GM18505 (cell line): Measurements from ENCODE around the gene ILDR2.

Source experiments
- ATAC-seq: cut with Tn5 transposase; IDR thresholded peaks from one replicate; pipeline ENCODE4 v1.9.1; 2021; ENCODE audit not compliant: unreplicated experiment
- POLR2A ChIP-seq: IDR thresholded peaks from 4 replicates; pipeline ENCODE4 v1.6.1; 2011; ENCODE audit warnings: borderline replicate concordance; ENCODE audit not compliant: insufficient read depth, insufficient read length; ENCODE audit errors: extremely low read depth

The ILDR2 gene

DNA sequence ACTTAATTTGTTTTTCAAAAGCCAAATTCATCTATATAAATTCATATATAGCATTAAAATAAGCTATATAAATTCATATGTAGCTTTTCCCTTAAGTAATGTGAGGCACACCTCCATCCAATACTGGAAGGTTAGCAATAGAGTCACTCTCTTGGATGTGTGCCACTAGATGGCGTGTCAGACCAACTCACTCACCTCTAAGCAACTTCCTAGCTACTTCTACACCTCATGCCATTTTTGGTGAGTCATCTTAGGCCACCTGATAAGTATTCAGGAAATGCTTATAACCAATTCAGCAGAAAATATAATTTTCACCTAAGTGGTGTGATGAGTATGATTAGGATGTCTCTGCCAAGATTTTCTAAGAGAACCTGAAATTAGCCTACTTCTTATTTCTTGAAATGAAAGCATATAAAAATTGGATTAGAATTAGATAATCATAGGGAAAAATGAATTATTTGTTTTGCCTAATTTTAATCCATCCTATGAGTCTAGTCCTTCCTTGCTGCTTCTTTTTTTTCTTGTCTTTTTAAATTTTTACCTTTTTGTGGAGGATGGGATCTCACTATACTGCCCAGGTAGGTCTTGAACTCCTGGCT, 64.8 kb downstream of the ILDR2 start:
- ATAC-seq: peak; percentile 92

DNA sequence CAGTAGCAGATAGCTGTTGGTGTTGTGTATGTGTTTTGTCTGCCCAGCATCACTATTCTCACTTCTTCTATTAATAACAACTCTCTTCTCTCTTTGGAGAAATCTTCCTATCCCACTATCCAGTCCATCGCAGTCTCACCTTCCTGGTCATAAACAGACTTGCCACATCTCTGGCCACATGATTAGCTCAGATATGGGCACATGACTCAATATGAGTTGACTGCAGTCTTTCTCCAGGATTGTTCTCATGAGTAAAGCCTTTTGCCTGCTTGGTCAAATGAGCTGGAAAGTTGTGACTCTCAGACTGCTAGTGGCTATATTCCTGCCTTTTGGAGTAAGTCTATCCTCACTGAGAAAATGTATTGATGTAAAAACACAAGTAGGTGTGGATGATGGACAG, 66.4 kb downstream of the ILDR2 start:
- ATAC-seq: no peak

More for the DNA sequence above, 64.8 kb downstream of the ILDR2 start:
- TF ChIP-seq POLR2A: no peak

GRCh38 chr1:166907763-166908162, 67.6 kb downstream of the ILDR2 start:
- no peak for TF ChIP-seq POLR2A
- no peak for ATAC-seq

More for the DNA sequence above, 66.4 kb downstream of the ILDR2 start:
- TF ChIP-seq POLR2A: no peak

GRCh38 chr1:166907051-166907450, 68.3 kb downstream of the ILDR2 start:
- no peak for TF ChIP-seq POLR2A
- no peak for ATAC-seq

DNA sequence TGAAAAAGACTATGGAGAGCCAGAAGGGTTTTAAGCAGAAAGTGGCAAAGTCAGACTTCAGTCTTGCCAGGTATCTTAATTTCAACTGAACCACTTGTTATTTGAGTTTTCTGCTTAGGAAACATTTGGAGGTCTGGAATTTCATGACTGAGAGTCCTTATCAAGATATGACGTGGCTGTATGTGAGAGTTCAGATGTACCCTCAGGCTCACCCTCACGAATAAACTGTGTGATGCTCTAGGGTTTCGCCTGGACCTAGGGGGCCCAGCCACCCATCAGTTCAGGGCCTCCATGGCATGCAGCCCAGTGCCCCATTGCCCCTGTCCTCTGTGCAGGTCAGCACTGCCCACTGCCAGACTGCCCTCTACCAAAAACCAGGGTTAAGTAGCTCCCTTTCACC, 68.7 kb downstream of the ILDR2 start:
- no peak for TF ChIP-seq POLR2A
- ATAC-seq: no peak

- no peak for ATAC-seq
- no peak for TF ChIP-seq POLR2A
These were observed 69.4 kb downstream of the ILDR2 start for GRCh38 chr1:166905900-166906299.

DNA sequence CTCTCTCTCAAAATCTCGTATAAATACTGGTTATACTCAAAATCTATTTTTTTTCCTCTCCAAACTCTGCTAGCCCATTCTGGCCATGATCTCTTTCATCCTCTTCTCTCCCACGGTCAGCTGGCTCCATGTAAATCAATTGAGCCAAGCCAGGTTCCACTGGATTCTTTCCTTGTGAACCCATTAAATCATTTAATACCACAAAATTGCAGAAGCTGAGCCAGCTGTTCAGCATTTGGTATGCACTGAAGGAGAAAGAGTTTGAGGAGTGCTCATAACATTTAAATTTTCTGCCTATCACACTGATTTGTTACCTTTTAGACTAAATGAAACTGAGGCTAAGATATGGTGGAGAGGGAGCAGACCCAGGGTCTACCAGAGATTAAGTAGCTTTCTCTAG, 70.2 kb downstream of the ILDR2 start:
- TF ChIP-seq POLR2A: no peak
- ATAC-seq: no peak

GRCh38 chr1:166903232-166903631, 72.1 kb downstream of the ILDR2 start:
- TF ChIP-seq POLR2A: no peak
- ATAC-seq: no peak

DNA sequence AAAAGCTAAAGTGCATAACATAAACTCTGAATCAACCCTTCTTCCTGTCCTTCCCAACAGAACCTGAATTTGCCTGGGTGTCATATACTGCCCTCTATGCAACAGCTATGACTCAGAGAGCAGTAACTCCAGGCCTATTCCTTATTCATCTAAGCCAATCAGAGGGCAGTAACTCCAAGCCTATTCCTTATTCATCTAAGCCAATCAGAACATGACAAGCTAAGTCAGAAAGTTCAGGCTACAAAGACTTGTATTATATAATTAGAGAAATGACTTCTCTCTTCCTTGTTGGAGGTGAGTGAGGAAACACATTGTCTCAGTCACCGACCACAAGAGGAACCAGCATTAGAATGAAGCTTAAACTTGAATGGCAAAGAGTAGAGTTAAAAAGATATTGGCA, 73.1 kb downstream of the ILDR2 start:
- ATAC-seq: no peak
- TF ChIP-seq POLR2A: no peak

DNA sequence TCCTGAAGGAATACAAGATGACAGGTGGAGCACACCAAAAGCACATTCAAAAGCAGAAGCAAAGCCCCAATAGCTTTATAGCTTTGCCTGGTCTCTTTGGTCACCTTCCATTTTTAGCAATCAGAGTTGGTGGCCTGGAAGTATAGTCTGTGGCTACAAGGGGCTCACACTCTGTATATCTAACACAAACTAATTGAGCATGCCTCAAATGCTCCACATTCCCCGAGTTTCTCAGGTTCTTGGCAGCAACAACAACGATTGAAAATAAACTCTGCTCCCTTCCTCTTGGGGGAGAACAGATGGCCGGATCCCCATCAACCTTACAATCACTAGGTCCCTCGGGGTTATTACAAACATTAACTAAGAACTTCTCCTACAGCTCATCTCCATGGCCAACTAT, 74.4 kb downstream of the ILDR2 start:
- no peak for ATAC-seq
- no peak for TF ChIP-seq POLR2A

- ATAC-seq: no peak
- TF ChIP-seq POLR2A: no peak
These were observed 75.6 kb downstream of the ILDR2 start for GRCh38 chr1:166899769-166900168.

GRCh38 chr1:166895766-166896165, 79.6 kb downstream of the ILDR2 start:
- no peak for TF ChIP-seq POLR2A
- no peak for ATAC-seq

GRCh38 chr1:166889776-166890175, 85.6 kb downstream of the ILDR2 start:
- TF ChIP-seq POLR2A: no peak
- ATAC-seq: no peak

DNA sequence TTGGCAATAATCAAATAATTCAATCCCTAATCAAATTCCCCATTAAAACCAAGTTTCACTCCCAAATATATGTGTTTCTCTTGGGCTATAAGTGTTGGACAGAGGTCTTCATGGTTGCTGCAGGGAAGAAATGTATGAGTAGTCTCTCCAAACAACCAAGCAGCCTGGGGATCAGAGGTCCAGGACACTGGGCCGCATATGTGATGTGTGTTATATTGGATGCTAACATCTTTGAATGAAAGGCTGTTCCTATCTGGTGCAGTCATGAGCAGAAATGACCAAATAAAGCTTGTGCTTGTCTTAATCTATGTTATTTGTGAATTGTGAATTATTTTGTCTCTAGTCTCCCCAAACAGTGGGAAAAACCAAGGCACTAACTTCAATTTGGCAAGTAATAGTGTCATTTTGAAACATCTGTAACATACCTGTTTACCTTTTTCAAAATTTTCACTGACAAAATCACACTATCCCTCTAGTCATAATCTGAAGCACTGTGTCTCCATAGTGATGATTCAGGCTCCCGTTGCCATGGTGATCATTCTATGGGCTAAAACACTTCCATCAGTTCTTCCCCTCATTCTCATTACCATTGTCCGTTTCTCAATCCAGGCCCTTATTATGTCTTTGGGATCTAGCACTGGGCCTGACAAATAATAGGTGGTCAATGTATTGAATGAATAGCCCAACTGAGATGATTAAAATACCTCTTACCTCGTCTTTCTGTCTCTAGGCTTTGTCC, 86.8 kb downstream of the ILDR2 start:
- TF ChIP-seq POLR2A: no peak
- no peak for ATAC-seq

GRCh38 chr1:166884971-166885370, 90.4 kb downstream of the ILDR2 start:
- no peak for ATAC-seq
- no peak for TF ChIP-seq POLR2A

DNA sequence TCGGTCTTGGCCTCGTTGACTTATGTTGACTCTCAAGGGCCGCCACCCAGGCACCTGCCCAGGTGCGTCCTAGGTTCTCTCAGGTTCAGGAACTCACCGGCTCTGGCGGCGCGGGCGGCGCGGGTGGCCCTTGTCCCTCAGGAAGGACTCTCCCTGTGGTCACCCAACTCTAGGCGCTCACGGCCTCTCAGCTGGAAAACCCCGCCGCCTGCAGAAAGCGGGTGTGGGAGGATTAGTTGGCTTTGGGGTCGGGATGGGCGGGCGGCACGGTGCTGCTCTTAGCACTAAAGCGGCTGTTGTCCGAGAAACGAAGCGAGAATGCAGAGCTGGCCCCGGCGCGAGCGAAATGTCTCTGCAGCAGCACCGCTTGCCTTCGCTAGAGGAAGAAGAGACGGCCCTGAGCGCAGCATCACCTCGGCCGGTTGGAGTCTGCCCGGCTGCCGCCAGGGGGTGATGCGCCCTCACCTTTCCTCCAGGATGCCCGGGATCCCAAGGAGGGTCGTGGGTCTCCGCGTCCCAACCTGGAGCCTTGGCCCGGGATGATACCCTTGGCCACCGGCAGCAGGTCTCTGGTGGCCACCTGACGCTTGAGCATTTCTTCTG, 91.2 kb downstream of the ILDR2 start:
- TF ChIP-seq POLR2A: no peak
- no peak for ATAC-seq
